Brain microvascular endothelial cell (primary cell): ENCODE data around the gene TGM5.
A peak's percentile ranks its signal among the peaks of the same experiment; 100 is the strongest.

ENCODE experiments used
- DNase-seq: peaks from one replicate; pipeline ENCODE4 v3.0.0-alpha.2; 2020
- H3K27ac ChIP-seq: fragments of 250-450 bp; sonication (Bioruptor Pico); 2 replicates; pipeline ENCODE4 v1.5.1; 2020; ENCODE audit warnings: mild to moderate bottlenecking, moderate library complexity
- H3K27me3 ChIP-seq: fragments of 250-450 bp; sonication (Bioruptor Pico); replicated peaks from 2 replicates; pipeline ENCODE4 v1.5.1; 2020; ENCODE audit warnings: mild to moderate bottlenecking
- H3K36me3 ChIP-seq: fragments of 250-450 bp; sonication (Bioruptor Pico); replicated peaks from 2 replicates; pipeline ENCODE4 v1.5.1; 2020; ENCODE audit warnings: mild to moderate bottlenecking
- H3K4me3 ChIP-seq: 2 replicates; pipeline ENCODE4 v1.5.1; 2011; ENCODE audit warnings: low read depth, mild to moderate bottlenecking, control low read depth, low read length, moderate library complexity
- CTCF ChIP-seq: IDR thresholded peaks from 2 replicates; pipeline ENCODE4 v1.5.1; 2011; ENCODE audit warnings: low read depth, mild to moderate bottlenecking, moderate library complexity, low read length, control low read depth, inconsistent platforms; ENCODE audit errors: missing control alignments
- in situ Hi-C: cut with HindIII; loops from 2 replicates; pipeline ENCODE4 v1.10.0; 2017; ENCODE audit warnings: low sequenced_read_pairs, low pct_ligation_motif_present

Gene TGM5

GRCh38 chr15:43253431-43254403, 13.0 kb downstream of the TGM5 start:
- TF ChIP-seq CTCF = no peak
- DNase-seq = peak; percentile 36
- Histone ChIP-seq H3K27me3 (peaks cover 26% of the 10 kb centered on the region), H3K36me3 (no peaks in the 10 kb centered on the region), H3K27ac (no peak overlapping the region), H3K4me3 (no peak overlapping the region)
- in situ Hi-C loops = no loop called here

GRCh38 chr15:43251871-43252250, 14.9 kb downstream of the TGM5 start:
- Histone ChIP-seq H3K36me3 (no peaks in the 10 kb centered on the region), H3K4me3 (no peak overlapping the region), H3K27ac (no peak overlapping the region), H3K27me3 (peaks cover 23% of the 10 kb centered on the region)
- in situ Hi-C loops = no loop called here
- no peak for DNase-seq
- TF ChIP-seq CTCF = no peak

GRCh38 chr15:43251185-43251870, 15.4 kb downstream of the TGM5 start:
- Histone ChIP-seq H3K4me3 (no peak overlapping the region), H3K27me3 (peaks cover 17% of the 10 kb centered on the region), H3K27ac (no peak overlapping the region), H3K36me3 (no peaks in the 10 kb centered on the region)
- no peak for TF ChIP-seq CTCF
- in situ Hi-C loops = no loop called here
- DNase-seq = no peak

GRCh38 chr15:43250785-43251184, 15.9 kb downstream of the TGM5 start:
- in situ Hi-C loops = no loop called here
- no peak for DNase-seq
- H3K4me3 ChIP-seq = no peak overlapping the region
- H3K36me3 ChIP-seq = no peaks in the 10 kb centered on the region
- no peak for TF ChIP-seq CTCF
- peaks cover 13% of the 10 kb centered on the region for H3K27me3 ChIP-seq
- no peak overlapping the region for H3K27ac ChIP-seq

- peak; percentile 87 for DNase-seq
- TF ChIP-seq CTCF = no peak
- no peak overlapping the region for H3K4me3 ChIP-seq
- H3K27ac ChIP-seq = peak overlapping the region; percentile 35
- in situ Hi-C loops = no loop called here
- peaks cover 10% of the 10 kb centered on the region for H3K27me3 ChIP-seq
- no peaks in the 10 kb centered on the region for H3K36me3 ChIP-seq
Measured at GRCh38 chr15:43249699-43250203, 17.0 kb downstream of the TGM5 start.
